Type B pancreatic cell (in vitro differentiated cells): ENCODE results near the gene LSM6. TPM values are rescaled to one million over a fixed set of nuclear protein-coding genes. Genes with fewer than 3 reads are reported as not detected.

Experiments used
- DNase-seq: peaks from one replicate; pipeline ENCODE4 v3.0.0; 2021; ENCODE audit warnings: mixed read lengths; ENCODE audit not compliant: unreplicated experiment; ENCODE audit errors: extremely low spot score
- H3K27ac Mint-ChIP-seq: 2 replicates; pipeline ENCODE4 v1.8.0; 2021; ENCODE audit warnings: mild to moderate bottlenecking, mixed read lengths
- H3K27me3 Mint-ChIP-seq: 2 replicates; pipeline ENCODE4 v1.8.0; 2021; ENCODE audit warnings: mixed read lengths
- H3K36me3 Mint-ChIP-seq: 2 replicates; pipeline ENCODE4 v1.8.0; 2021; ENCODE audit warnings: mixed read lengths
- H3K4me1 Mint-ChIP-seq: one replicate; pipeline ENCODE4 v1.8.0; 2021; ENCODE audit warnings: mixed read lengths; ENCODE audit not compliant: unreplicated experiment
- H3K4me3 Mint-ChIP-seq: 2 replicates; pipeline ENCODE4 v1.8.0; 2021; ENCODE audit warnings: mild to moderate bottlenecking, mixed read lengths
- H3K9me3 Mint-ChIP-seq: 2 replicates; pipeline ENCODE4 v1.8.0; 2021; ENCODE audit warnings: mixed read lengths
- CTCF ChIP-seq: fragments of 200-600 bp; sonication (generic); conservative IDR thresholded peaks from 2 replicates; pipeline ENCODE4 v1.5.0; 2021; ENCODE audit warnings: antibody characterized with exemption, mild to moderate bottlenecking
- total RNA-seq: library from RNA; stranded (reverse); gene quantifications from 2 replicates; pipeline ENCODE4 v1.2.1, GENCODE V29; 2021; ENCODE audit warnings: low replicate concordance

Gene LSM6
- total RNA-seq, 1 donor from 2014 or later, result 41.1 TPM

- H3K9me3 Mint-ChIP-seq, result no peaks in the 10 kb centered on the region
- peaks cover 5% of the 10 kb centered on the region for H3K4me1 Mint-ChIP-seq
- H3K27me3 Mint-ChIP-seq, result no peaks in the 10 kb centered on the region
- H3K36me3 Mint-ChIP-seq, result peaks cover 30% of the 10 kb centered on the region
- DNase-seq, result no peak
- no peak overlapping the region for H3K4me3 Mint-ChIP-seq
- no peak overlapping the region for H3K27ac Mint-ChIP-seq
- TF ChIP-seq CTCF, result no peak
Measured at GRCh38 chr4:146186041-146186440, 10.5 kb downstream of the LSM6 start.

- no peak overlapping the region for H3K27ac Mint-ChIP-seq
- H3K27me3 Mint-ChIP-seq, result no peaks in the 10 kb centered on the region
- H3K4me3 Mint-ChIP-seq, result no peak overlapping the region
- no peak for TF ChIP-seq CTCF
- H3K36me3 Mint-ChIP-seq, result peaks cover 34% of the 10 kb centered on the region
- H3K9me3 Mint-ChIP-seq, result no peaks in the 10 kb centered on the region
- DNase-seq, result no peak
- peaks cover 11% of the 10 kb centered on the region for H3K4me1 Mint-ChIP-seq
Measured at GRCh38 chr4:146186596-146186995, 11.1 kb downstream of the LSM6 start.

DNA sequence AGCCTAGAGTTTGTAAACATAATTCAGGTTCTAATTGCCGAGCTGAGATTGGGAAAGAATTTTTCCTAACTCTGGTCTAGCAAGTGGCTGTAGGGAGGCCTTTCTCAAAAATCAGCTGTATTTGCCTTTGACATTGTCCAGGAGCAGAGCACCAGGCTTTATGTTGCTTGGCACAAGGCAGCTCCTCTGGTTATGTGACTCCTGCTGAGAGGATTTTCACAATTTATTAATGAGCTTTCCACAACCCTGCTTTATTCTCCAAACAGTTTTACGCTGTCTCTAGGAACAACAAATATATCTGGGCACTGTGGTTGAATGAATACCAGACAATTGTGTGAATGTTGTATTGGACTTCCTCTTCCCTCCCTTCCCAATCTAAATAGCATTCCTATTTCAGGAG is 14.9 kb downstream of the LSM6 start:
- H3K9me3 Mint-ChIP-seq, result no peaks in the 10 kb centered on the region
- H3K27me3 Mint-ChIP-seq, result no peaks in the 10 kb centered on the region
- no peak for DNase-seq
- H3K27ac Mint-ChIP-seq, result no peak overlapping the region
- H3K4me1 Mint-ChIP-seq, result peaks cover 13% of the 10 kb centered on the region
- peaks cover 34% of the 10 kb centered on the region for H3K36me3 Mint-ChIP-seq
- no peak overlapping the region for H3K4me3 Mint-ChIP-seq
- TF ChIP-seq CTCF, result no peak

GRCh38 chr4:146191766-146192458 is 16.4 kb downstream of the LSM6 start:
- H3K36me3 Mint-ChIP-seq, result peaks cover 28% of the 10 kb centered on the region
- H3K9me3 Mint-ChIP-seq, result no peaks in the 10 kb centered on the region
- no peak overlapping the region for H3K4me3 Mint-ChIP-seq
- no peaks in the 10 kb centered on the region for H3K27me3 Mint-ChIP-seq
- peak; percentile 36 for TF ChIP-seq CTCF
- peaks cover 13% of the 10 kb centered on the region for H3K4me1 Mint-ChIP-seq
- DNase-seq, result no peak
- H3K27ac Mint-ChIP-seq, result no peak overlapping the region

- peaks cover under 1% of the 10 kb centered on the region for H3K27me3 Mint-ChIP-seq
- no peak for DNase-seq
- no peak overlapping the region for H3K27ac Mint-ChIP-seq
- H3K4me1 Mint-ChIP-seq, result peaks cover 13% of the 10 kb centered on the region
- H3K9me3 Mint-ChIP-seq, result no peaks in the 10 kb centered on the region
- no peak for TF ChIP-seq CTCF
- no peak overlapping the region for H3K4me3 Mint-ChIP-seq
- peaks cover 22% of the 10 kb centered on the region for H3K36me3 Mint-ChIP-seq
Measured at GRCh38 chr4:146193628-146194027, 18.1 kb downstream of the LSM6 start.
